SU-DHL-6 (cell line): ENCODE measurements around the gene LASP1NB.
"Not testable (repeated sequence)": the region's sequence is repeated elsewhere in the genome, so short reads cannot be mapped to it uniquely, and the experiment has no call there.

Experiments
- EZH2phosphoT487 ChIP-seq: fragments of 200-600 bp; sonication (generic), shearing (Covaris generic); conservative IDR thresholded peaks from 2 replicates; pipeline ENCODE4 v1.6.1; 2018; ENCODE audit warnings: mild to moderate bottlenecking, antibody characterized with exemption, low read length, moderate library complexity, mixed read lengths
- TF ChIP-seq, protein P1 (sequence below): fragments of 200-600 bp; sonication (generic); IDR thresholded peaks from one replicate; pipeline ENCODE4 v1.5.1; 2017; ENCODE audit warnings: antibody characterized with exemption, mild to moderate bottlenecking, low read length, moderate library complexity; ENCODE audit not compliant: insufficient read depth, poor library complexity, severe bottlenecking

DNA sequence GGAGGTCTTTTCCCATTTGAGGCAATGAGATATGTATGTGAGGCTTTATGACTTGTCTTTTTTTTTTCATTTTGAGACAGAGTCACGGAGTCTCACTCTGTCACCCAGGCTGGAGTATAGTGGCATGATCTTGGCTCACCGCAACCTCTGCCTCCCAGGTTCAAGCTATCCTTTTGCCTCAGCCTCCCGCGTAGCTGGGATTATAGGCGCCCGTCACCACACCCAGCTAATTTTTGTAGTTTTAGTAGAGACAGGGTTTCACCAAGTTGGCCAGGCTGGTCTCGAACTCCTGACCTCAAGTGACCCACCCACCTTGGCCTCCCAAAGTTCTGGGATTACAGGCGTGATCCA is 13.7 kb upstream of the LASP1NB start:
- TF ChIP-seq, protein P1, sequence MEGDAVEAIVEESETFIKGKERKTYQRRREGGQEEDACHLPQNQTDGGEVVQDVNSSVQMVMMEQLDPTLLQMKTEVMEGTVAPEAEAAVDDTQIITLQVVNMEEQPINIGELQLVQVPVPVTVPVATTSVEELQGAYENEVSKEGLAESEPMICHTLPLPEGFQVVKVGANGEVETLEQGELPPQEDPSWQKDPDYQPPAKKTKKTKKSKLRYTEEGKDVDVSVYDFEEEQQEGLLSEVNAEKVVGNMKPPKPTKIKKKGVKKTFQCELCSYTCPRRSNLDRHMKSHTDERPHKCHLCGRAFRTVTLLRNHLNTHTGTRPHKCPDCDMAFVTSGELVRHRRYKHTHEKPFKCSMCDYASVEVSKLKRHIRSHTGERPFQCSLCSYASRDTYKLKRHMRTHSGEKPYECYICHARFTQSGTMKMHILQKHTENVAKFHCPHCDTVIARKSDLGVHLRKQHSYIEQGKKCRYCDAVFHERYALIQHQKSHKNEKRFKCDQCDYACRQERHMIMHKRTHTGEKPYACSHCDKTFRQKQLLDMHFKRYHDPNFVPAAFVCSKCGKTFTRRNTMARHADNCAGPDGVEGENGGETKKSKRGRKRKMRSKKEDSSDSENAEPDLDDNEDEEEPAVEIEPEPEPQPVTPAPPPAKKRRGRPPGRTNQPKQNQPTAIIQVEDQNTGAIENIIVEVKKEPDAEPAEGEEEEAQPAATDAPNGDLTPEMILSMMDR, result not testable (repeated sequence)
- TF ChIP-seq EZH2phosphoT487, result not testable (repeated sequence)
